ENCODE data around the gene PLEKHG3.

PLEKHG3 gene

DNA sequence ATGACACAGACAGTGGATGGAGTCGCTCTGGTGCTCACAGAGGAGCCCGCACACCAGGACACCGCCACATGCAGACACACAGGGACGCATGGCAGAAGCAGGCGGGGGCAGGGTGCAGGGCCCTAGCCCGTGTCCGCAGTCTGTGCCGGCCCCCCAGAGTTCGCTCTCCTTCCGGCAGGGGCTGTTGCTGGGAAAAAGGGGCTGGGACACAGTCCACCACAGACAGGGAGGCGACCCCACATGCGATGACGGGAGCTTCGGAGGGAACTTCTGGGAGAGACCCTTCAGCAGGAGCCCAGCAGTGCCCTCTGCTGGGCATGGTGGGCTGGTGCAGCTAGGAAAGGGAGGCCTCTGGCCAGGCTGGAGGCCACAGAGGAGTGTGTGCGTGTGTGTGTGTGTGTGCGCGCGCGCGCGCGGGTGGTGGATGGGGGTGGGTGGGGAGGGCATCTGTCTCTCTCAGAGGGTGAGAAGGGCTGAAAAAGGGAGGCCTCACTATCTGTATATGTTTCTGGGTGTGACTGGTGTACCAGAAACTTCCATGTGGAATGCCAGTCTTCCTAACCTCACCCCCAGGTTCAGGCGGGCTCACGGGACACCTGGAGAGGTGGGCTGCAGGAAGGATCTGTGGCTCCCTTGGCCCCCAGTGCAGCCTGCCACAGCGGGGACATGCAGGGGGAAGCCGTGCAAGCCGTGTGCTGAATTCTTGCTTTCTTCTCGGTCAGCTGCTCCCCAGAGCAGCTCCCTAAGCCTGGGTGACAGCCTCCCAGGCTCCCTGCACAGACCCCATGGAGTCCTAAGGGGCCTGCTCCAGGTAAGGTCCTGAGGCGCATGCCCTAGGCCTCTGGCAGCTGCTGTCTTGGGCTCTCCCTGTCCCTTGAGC lies 60.7 kb downstream of the PLEKHG3 start:
- ChIA-PET POLR2A (ENCODE audit: low non-redundant PET) (interaction anchor here (0.6 kb wide), 1 partner anchor 59 kb away, joined by 3 read pairs; no protein-coding TSS in a partner anchor), CTCF (interaction anchor here (0.5 to 1.7 kb wide), 13 partner anchors 14 to 615 kb away, joined by 3 to 8 read pairs (median 4); no protein-coding TSS in a partner anchor)
- peak; percentile 62 for DNase-seq (ENCODE audit: low spot score)
- peak overlapping the region; percentile 99 for H3K27ac ChIP-seq
- TF ChIP-seq, protein P1, sequence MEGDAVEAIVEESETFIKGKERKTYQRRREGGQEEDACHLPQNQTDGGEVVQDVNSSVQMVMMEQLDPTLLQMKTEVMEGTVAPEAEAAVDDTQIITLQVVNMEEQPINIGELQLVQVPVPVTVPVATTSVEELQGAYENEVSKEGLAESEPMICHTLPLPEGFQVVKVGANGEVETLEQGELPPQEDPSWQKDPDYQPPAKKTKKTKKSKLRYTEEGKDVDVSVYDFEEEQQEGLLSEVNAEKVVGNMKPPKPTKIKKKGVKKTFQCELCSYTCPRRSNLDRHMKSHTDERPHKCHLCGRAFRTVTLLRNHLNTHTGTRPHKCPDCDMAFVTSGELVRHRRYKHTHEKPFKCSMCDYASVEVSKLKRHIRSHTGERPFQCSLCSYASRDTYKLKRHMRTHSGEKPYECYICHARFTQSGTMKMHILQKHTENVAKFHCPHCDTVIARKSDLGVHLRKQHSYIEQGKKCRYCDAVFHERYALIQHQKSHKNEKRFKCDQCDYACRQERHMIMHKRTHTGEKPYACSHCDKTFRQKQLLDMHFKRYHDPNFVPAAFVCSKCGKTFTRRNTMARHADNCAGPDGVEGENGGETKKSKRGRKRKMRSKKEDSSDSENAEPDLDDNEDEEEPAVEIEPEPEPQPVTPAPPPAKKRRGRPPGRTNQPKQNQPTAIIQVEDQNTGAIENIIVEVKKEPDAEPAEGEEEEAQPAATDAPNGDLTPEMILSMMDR (conservative IDR thresholded peaks at IDR 0.05; ENCODE audit: low read depth) = peak; percentile 82

DNA sequence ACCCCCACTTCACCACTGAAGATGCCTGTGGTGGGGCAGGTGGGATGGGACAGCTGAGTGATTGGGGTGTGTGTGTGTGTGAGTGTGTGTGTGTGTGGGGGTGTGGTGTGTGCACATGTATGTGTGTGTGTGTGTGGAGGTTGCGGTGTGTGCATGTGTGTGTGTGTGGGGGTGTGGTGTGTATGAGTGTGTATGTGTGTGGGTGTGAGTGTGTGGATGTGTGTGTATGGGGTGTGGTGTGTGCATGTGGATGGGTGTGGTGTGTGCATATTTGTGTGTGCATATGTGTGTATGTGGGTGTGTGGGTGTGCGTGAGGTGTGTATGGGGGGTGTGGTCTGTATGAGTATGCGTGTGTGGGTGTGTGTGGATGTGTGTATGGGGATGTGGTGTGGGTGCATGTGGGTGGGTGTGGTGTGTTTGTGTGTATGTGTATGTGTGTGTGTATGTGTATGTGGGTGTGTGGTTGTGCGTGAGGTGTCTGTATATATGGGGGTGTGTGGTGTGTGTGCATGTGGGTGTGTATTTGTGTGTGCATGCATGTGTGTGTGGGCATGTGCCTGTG lies 61.6 kb downstream of the PLEKHG3 start:
- TF ChIP-seq, protein P1 (conservative IDR thresholded peaks at IDR 0.05; ENCODE audit: low read depth) = no peak
- POLR2A ChIA-PET (ENCODE audit: low non-redundant PET) = no interaction called here
- peak overlapping the region; percentile 36 for H3K27ac ChIP-seq
- CTCF ChIA-PET = interaction anchor here (0.6 to 1.7 kb wide), 5 partner anchors 13 to 616 kb away, joined by 3 to 8 read pairs (median 4); no protein-coding TSS in a partner anchor
- no peak for DNase-seq (ENCODE audit: low spot score)

DNA sequence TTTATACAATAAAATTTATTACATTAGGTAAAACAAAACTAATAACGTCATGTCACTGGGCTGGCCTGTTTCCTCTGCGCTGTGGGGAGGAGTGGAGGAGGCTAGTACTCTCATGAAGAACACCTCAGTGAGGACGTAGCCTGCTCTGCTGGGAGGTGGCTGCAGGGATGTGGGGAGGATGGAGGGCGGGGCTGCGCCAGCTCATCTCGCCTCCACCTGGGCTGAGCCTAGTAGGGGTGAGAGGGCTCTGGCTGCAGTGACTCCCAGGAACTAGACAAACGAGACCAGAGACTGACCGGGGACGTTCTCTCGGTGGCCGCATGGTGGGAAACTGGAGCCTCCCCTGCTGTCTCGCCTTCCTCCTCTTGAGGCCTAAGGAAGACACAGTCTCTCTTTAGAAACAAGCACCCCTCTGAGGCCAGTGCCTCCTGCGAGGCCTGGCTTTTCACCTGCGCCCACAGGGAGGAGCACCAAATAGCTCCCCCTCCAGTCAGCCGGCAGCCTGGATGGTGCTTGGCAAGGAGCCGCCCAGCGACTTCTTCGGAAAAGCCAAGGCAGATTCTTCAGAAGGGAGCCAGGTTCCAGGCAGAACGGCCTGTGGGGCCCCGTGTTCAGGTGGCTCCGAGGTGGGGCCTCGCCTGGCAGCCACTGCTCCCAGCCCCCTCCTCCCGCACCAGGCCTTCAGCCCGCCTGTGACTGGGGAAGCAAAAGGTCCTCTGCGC lies 62.4 kb downstream of the PLEKHG3 start:
- CTCF ChIA-PET = interaction anchor here (0.7 kb wide), 1 partner anchor 8 kb away, joined by 3 read pairs; no protein-coding TSS in a partner anchor
- H3K27ac ChIP-seq = peak overlapping the region; percentile 25; the same call in 1 of the 2 replicates
- TF ChIP-seq, protein P1 (conservative IDR thresholded peaks at IDR 0.05; ENCODE audit: low read depth) = no peak
- POLR2A ChIA-PET (ENCODE audit: low non-redundant PET) = no interaction called here
- DNase-seq (ENCODE audit: low spot score) = peak; percentile 69

DNA sequence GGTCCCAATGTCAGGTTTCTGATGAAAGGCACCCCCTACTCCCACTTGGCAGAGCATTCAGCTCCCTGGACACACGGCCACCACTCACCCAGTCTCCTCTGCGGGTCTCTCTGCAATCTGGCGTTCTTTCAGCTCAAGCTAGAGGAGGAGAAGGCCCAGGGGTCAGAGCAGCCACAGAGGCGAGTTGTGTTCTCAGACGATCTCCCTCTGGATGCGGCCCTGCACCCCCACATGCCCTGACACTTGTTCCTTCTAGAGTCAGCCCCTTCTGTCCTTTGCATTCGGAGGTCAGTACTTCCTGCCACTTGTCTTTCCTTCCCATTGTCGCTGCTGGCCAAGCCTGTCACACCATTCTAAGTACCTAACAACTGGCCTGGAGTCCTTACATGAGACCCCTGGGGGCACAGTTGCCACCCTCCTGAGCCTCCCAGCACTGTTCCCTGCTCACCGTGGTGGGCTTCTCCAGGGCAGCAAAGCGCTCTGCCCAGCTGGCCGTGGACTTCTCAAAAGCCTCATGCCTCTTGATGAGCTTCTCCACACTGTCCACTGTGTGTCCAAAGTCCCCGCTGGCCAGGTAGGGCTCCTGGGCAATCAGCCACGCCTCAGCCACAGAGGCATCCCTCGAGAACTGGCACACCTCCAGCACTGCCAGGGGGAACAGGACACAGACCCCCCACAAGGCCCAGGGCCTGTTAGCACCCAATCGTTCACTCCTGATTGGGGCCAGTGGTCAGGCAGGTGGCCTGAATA lies 63.2 kb downstream of the PLEKHG3 start:
- POLR2A ChIA-PET (ENCODE audit: low non-redundant PET) = no interaction called here

DNA sequence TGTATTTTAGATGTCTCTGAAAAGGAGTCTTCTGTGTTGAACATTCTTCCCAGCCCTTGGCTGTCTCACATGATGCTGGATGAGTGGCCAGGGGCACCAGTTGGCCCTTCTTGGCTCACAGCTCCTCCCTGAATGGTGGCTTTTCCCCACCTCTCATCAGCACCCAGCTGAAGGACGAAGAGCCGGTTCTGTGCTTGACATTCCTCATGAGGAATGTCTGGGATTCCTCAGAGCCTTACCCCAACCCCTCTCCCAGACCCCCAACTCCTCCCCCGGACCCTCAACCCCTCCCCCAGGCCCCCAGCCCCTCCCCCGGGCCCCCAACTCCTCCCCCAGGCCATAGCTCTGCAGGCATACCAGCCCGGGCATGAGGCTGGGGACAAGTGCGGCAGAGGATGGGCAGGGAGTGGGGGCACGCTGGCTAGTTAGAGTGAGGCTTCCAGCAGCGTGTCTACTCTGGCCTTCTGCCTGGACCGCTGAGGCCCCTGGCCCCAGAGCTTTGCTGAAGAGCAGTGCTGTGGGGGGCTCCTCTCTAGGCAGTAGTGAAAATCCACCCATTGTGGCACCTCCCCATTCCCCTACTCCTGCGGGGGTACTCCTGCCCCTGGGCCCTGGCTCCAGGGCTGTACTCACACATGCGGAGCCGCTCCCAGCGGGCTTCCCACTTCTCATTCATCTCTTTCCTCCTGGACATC lies 64.3 kb downstream of the PLEKHG3 start:
- POLR2A ChIA-PET (ENCODE audit: low non-redundant PET) = no interaction called here
- CTCF ChIA-PET = no interaction called here
- DNase-seq (ENCODE audit: low spot score) = no peak
- H3K27ac ChIP-seq = no peak overlapping the region
- TF ChIP-seq, protein P1 (conservative IDR thresholded peaks at IDR 0.05; ENCODE audit: low read depth) = no peak

More for the DNA sequence above, 63.2 kb downstream of the PLEKHG3 start:
- 0 out of 2 replicates have a peak overlapping the region, but pooled peaks have one; percentile 25 for H3K27ac ChIP-seq
- DNase-seq (ENCODE audit: low spot score) = no peak
- TF ChIP-seq, protein P1 (conservative IDR thresholded peaks at IDR 0.05; ENCODE audit: low read depth) = no peak
- CTCF ChIA-PET = interaction anchor here (0.7 to 0.8 kb wide), 2 partner anchors 8 to 101 kb away, joined by 3 to 6 read pairs; no protein-coding TSS in a partner anchor
